Right atrium auricular region (tissue), 2 donors: ENCODE measurements around the gene MORC2. TPM values are rescaled to one million over a fixed set of nuclear protein-coding genes. Genes with fewer than 3 reads are reported as not detected.

Experiments used
- total RNA-seq, 2 donors: library from RNA; depleted of rRNA; stranded (reverse); fragments of >200 nt; gene quantifications; one replicate each; pipeline ENCODE4 v1.1.0, GENCODE V29; 2016

Gene MORC2
- total RNA-seq, 2 donors from 2014 or later: 20.1 to 21.0 TPM

Other genes starting within 250 kb of the MORC2 start
- 10 to 100 TPM; 37.2 to 39.1 TPM for gene TUG1, start 491 bp upstream of the MORC2 start, total RNA-seq
- gene SMTN, start 112.5 kb upstream of the MORC2 start, total RNA-seq: 100 to 1,000 TPM in 1 of 2 donors, 10 to 100 TPM in 1; 81.4 to 183 TPM
- 100 to 1,000 TPM; 133 to 358 TPM for gene SELENOM, start 138.8 kb upstream of the MORC2 start, total RNA-seq
- 10 to 100 TPM; 17.6 to 26.3 TPM for gene INPP5J, start 154.2 kb upstream of the MORC2 start, total RNA-seq
- not detected for gene PLA2G3, start 171.7 kb upstream of the MORC2 start, total RNA-seq
- 10 to 100 TPM; 17.6 to 26.8 TPM for gene RNF185, start 191.4 kb upstream of the MORC2 start, total RNA-seq
- gene LIMK2, start 243.5 kb upstream of the MORC2 start, total RNA-seq: 1 to 10 TPM; 7.5 to 9.8 TPM